Stomach (tissue), 4 donors: ENCODE measurements around the gene CDH2.

Experiments used
- CTCF ChIP-seq, 7 experiments: fragments of 450-650 bp in 4 of 7; fragments of 200-600 bp in 3 of 7; sonication (generic) in 3 of 7; IDR thresholded peaks; one replicate each; pipeline ENCODE4 v1.5.1; 2016 to 2019; ENCODE audit warnings: antibody characterized with exemption in 7 of 7, control low read depth in 2 of 7, mild to moderate bottlenecking in 1 of 7
- EP300 ChIP-seq: sonication (generic); formaldehyde crosslinking; IDR thresholded peaks from one replicate; pipeline ENCODE4 v1.6.1; 2017; ENCODE audit warnings: antibody characterized with exemption
- POLR2A ChIP-seq, 4 donors: fragments of 450-650 bp; IDR thresholded peaks; one replicate each; pipeline ENCODE4 v1.6.1; 2016; ENCODE audit warnings: antibody characterized with exemption in 4 of 4, control low read depth in 2 of 4, mild to moderate bottlenecking in 1 of 4, moderate library complexity in 1 of 4
- POLR2AphosphoS5 ChIP-seq, 3 donors: sonication (generic); formaldehyde crosslinking; IDR thresholded peaks; one replicate each; pipeline ENCODE4 v1.6.1; 2016; ENCODE audit warnings: antibody characterized with exemption in 3 of 3

- TF ChIP-seq POLR2AphosphoS5 (IDR thresholded peaks at IDR 0.05) (no peak), CTCF (IDR thresholded peaks at IDR 0.05) (no peak), POLR2A (IDR thresholded peaks at IDR 0.05) (no peak), EP300 (no peak)
Measured at GRCh38 chr18:27959101-27959500, 217.8 kb downstream of the CDH2 start.
